IgD-negative memory B cell (primary cell): ENCODE data around the gene PLD2. TPM values are rescaled to one million over a fixed set of nuclear protein-coding genes. Genes with fewer than 3 reads are reported as not detected.
"Not testable (repeated sequence)": the region's sequence is repeated elsewhere in the genome, so short reads cannot be mapped to it uniquely, and the experiment has no call there.

Experiments
- H3K27ac Mint-ChIP-seq, 3 donors: one replicate each; pipeline ENCODE4 v1.8.0; 2020 to 2022; ENCODE audit warnings: mild to moderate bottlenecking in 3 of 3, mixed read lengths in 3 of 3, moderate library complexity in 1 of 3
- H3K27me3 Mint-ChIP-seq: one replicate; pipeline ENCODE4 v1.8.0; 2021; ENCODE audit warnings: mixed read lengths
- H3K36me3 Mint-ChIP-seq: one replicate; pipeline ENCODE4 v1.8.0; 2020; ENCODE audit warnings: mild to moderate bottlenecking, mixed read lengths
- H3K4me1 Mint-ChIP-seq, 3 donors: one replicate each; pipeline ENCODE4 v1.8.0; 2020 to 2022; ENCODE audit warnings: mixed read lengths in 3 of 3, mild to moderate bottlenecking in 1 of 3
- H3K4me3 Mint-ChIP-seq, 4 donors: one replicate each; pipeline ENCODE4 v1.8.0; 2020 to 2022; ENCODE audit warnings: mild to moderate bottlenecking in 4 of 4, mixed read lengths in 4 of 4, moderate library complexity in 3 of 4
- H3K9me3 Mint-ChIP-seq, 3 donors: one replicate each; pipeline ENCODE4 v1.8.0; 2020 to 2021; ENCODE audit warnings: mixed read lengths in 3 of 3, mild to moderate bottlenecking in 1 of 3
- polyA plus RNA-seq: library from polyadenylated mRNA; unstranded; fragments of 300-500 nt; fragmentation: Illumina TruSeq; gene quantifications from one replicate; pipeline ENCODE4 v1.2.3, GENCODE V29; 2021

PLD2 gene
- polyA plus RNA-seq, 1 donor from 2014 or later: 4.9 TPM

- H3K27me3 Mint-ChIP-seq: no peaks in the 10 kb centered on the region
- no peaks in the 10 kb centered on the region for H3K9me3 Mint-ChIP-seq
- H3K4me1 Mint-ChIP-seq: peaks cover 1 to 4% (median 2%) of the 10 kb centered on the region in 3 donors
- H3K36me3 Mint-ChIP-seq: no peaks in the 10 kb centered on the region
- H3K4me3 Mint-ChIP-seq: no peak overlapping the region
- peak overlapping the region in 1 of 3 donors; percentile 14 for H3K27ac Mint-ChIP-seq
Observed at GRCh38 chr17:4863321-4863720, 56.4 kb downstream of the PLD2 start.

DNA sequence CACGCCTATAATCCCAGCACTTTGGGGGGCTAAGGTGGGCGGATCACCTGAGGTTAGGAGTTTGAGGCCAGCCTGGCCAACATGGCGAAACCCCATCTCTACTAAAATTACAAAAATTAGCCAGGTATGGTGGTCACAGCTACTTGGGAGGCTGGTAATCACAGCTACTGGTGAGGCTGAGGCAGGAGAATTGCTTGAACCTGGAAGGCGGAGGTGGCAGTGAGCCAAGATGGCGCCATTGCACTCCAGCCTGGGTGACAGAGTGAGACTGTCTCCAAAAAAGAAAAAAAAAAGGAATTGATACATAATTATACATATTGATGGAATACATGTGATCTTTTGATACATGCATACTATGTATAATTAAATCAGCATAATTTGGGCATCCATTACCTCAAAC, 60.6 kb downstream of the PLD2 start:
- not testable (repeated sequence) for H3K4me3 Mint-ChIP-seq, H3K36me3 Mint-ChIP-seq, H3K27ac Mint-ChIP-seq, H3K4me1 Mint-ChIP-seq, H3K27me3 Mint-ChIP-seq, H3K9me3 Mint-ChIP-seq

DNA sequence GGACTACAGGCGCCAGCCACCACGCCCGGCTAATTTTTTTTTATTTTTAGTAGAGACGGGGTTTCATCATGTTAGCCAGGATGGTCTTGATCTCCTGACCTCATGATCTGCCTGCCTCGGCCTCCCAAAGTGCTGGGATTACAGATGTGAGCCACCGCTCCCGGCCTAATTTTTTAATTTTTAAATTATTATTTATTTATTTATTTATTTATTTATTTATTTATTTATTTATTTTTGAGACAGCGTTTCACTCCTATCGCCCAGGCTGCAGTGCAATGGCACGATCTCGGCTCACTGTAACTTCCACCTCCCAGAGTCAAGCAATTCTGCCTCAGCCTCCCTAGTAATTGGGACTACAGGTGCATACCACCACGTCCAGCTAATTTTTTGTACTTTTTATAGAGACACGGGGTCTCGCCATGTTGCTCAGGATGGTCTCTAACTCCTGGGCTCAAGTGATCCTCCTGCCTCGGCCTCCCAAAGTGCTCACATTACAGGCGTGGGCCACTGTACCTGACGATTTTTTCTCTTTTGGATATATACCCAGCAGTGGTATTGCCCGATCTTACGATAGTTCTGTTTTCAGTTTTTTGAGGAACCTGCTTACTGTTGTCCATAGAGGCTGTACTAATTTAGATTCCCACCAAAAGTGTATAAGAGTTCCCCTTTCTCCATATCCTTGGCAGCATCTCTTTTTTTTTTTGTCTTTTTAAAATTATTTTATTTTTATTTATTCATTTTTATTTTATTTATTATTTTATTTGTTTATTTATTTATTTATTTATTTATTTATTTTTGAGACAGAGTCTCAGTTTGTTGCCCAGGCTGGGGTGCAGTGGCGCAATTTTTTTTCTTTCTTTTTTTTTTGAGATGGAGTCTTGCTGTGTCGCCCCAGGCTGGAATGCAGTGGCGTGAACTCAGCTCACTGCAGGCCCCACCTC, 62.4 kb downstream of the PLD2 start:
- not testable (repeated sequence) for H3K27ac Mint-ChIP-seq, H3K4me3 Mint-ChIP-seq, H3K9me3 Mint-ChIP-seq, H3K4me1 Mint-ChIP-seq, H3K27me3 Mint-ChIP-seq, H3K36me3 Mint-ChIP-seq

GRCh38 chr17:4870855-4871254, 63.9 kb downstream of the PLD2 start:
- Mint-ChIP-seq H3K36me3 (peaks cover 3% of the 10 kb centered on the region), H3K27ac (peak overlapping the region in 1 of 3 donors; percentile 50)

GRCh38 chr17:4872786-4873185, 65.8 kb downstream of the PLD2 start:
- Mint-ChIP-seq H3K4me1 (peaks cover 2 to 7% (median 4%) of the 10 kb centered on the region in 3 donors), H3K36me3 (peaks cover 3% of the 10 kb centered on the region), H3K27me3 (no peaks in the 10 kb centered on the region)

More at GRCh38 chr17:4870855-4871254, 63.9 kb downstream of the PLD2 start:
- Mint-ChIP-seq H3K9me3 (no peaks in the 10 kb centered on the region), H3K4me1 (peaks cover 2 to 7% (median 4%) of the 10 kb centered on the region in 3 donors), H3K4me3 (no peak overlapping the region), H3K27me3 (no peaks in the 10 kb centered on the region)

More at GRCh38 chr17:4872786-4873185, 65.8 kb downstream of the PLD2 start:
- Mint-ChIP-seq H3K4me3 (peak overlapping the region in 1 of 4 donors; percentile 19), H3K27ac (no peak overlapping the region), H3K9me3 (no peaks in the 10 kb centered on the region)

Other genes starting within 250 kb of the PLD2 start
- not detected for gene GGT6, start 246.6 kb upstream of the PLD2 start, polyA plus RNA-seq
- not detected for gene SMTNL2, start 222.6 kb upstream of the PLD2 start, polyA plus RNA-seq
- gene ALOX15, start 165.5 kb upstream of the PLD2 start, polyA plus RNA-seq: 0.41 TPM
- gene PELP1, start 103.0 kb upstream of the PLD2 start, polyA plus RNA-seq: 12.7 TPM
- gene ARRB2, start 96.5 kb upstream of the PLD2 start, polyA plus RNA-seq: 21.5 TPM
- 48.1 TPM for gene MED11, start 75.7 kb upstream of the PLD2 start, polyA plus RNA-seq
- not detected for gene ZMYND15, start 67.3 kb upstream of the PLD2 start, polyA plus RNA-seq
- 17.7 TPM for gene CXCL16, start 67.2 kb upstream of the PLD2 start, polyA plus RNA-seq
- not detected for gene TM4SF5, start 35.3 kb upstream of the PLD2 start, polyA plus RNA-seq
- not detected for gene VMO1, start 20.8 kb upstream of the PLD2 start, polyA plus RNA-seq
- not detected for gene GLTPD2, start 18.2 kb upstream of the PLD2 start, polyA plus RNA-seq
- 261 TPM for gene PSMB6, start 11.0 kb upstream of the PLD2 start, polyA plus RNA-seq
- 21.4 TPM for gene MINK1, start 26.2 kb downstream of the PLD2 start, polyA plus RNA-seq
- 1.0 TPM for gene C17orf107, start 92.4 kb downstream of the PLD2 start, polyA plus RNA-seq
- gene CHRNE, start 95.9 kb downstream of the PLD2 start, polyA plus RNA-seq: 0.89 TPM
- 0.26 TPM for gene GP1BA, start 125.1 kb downstream of the PLD2 start, polyA plus RNA-seq
- 70.9 TPM for gene SLC25A11, start 132.9 kb downstream of the PLD2 start, polyA plus RNA-seq
- 27.3 TPM for gene RNF167, start 133.1 kb downstream of the PLD2 start, polyA plus RNA-seq
- 1,903 TPM for gene PFN1, start 141.4 kb downstream of the PLD2 start, polyA plus RNA-seq
- 3.1 TPM for gene ENO3, start 144.0 kb downstream of the PLD2 start, polyA plus RNA-seq
- 97.1 TPM for gene SPAG7, start 160.7 kb downstream of the PLD2 start, polyA plus RNA-seq
- gene CAMTA2, start 180.5 kb downstream of the PLD2 start, polyA plus RNA-seq: 19.1 TPM
- gene INCA1, start 190.4 kb downstream of the PLD2 start, polyA plus RNA-seq: 0.36 TPM
- 15.0 TPM for gene KIF1C, start 190.8 kb downstream of the PLD2 start, polyA plus RNA-seq
- not detected for gene SLC52A1, start 228.3 kb downstream of the PLD2 start, polyA plus RNA-seq